ENCODE data around the gene NUDT1.

The NUDT1 gene

GRCh38 chr7:2248984-2249694 is 7.1 kb downstream of the NUDT1 start:
- no peak for DNase-seq (ENCODE audit: low read depth in 2 of 2)

- DNase-seq (ENCODE audit: low read depth in 2 of 2): no peak
Measured at GRCh38 chr7:2249744-2250323, 7.8 kb downstream of the NUDT1 start.

GRCh38 chr7:2251381-2251780 is 9.4 kb downstream of the NUDT1 start:
- DNase-seq (ENCODE audit: low read depth in 2 of 2): no peak

GRCh38 chr7:2251841-2252771 is 10.1 kb downstream of the NUDT1 start:
- no peak for DNase-seq (ENCODE audit: low read depth in 2 of 2)

- DNase-seq (ENCODE audit: low read depth in 2 of 2): no peak
Measured at GRCh38 chr7:2253021-2253420, 11.0 kb downstream of the NUDT1 start.

GRCh38 chr7:2253525-2254244 is 11.7 kb downstream of the NUDT1 start:
- DNase-seq (ENCODE audit: low read depth in 2 of 2): no peak

- no peak for DNase-seq (ENCODE audit: low read depth in 2 of 2)
Measured at GRCh38 chr7:2254429-2255144, 12.6 kb downstream of the NUDT1 start.

- no peak for DNase-seq (ENCODE audit: low read depth in 2 of 2)
Measured at GRCh38 chr7:2255145-2256139, 13.4 kb downstream of the NUDT1 start.

- DNase-seq (ENCODE audit: low read depth in 2 of 2): no peak
Measured at GRCh38 chr7:2256306-2257045, 14.4 kb downstream of the NUDT1 start.

- no peak for DNase-seq (ENCODE audit: low read depth in 2 of 2)
Measured at GRCh38 chr7:2257046-2257551, 15.1 kb downstream of the NUDT1 start.

- no peak for DNase-seq (ENCODE audit: low read depth in 2 of 2)
Measured at GRCh38 chr7:2257651-2258050, 15.6 kb downstream of the NUDT1 start.

GRCh38 chr7:2258661-2259365 is 16.8 kb downstream of the NUDT1 start:
- DNase-seq (ENCODE audit: low read depth in 2 of 2): peak in 1 of 2 donors; percentile 25

GRCh38 chr7:2259480-2259879 is 17.5 kb downstream of the NUDT1 start:
- no peak for DNase-seq (ENCODE audit: low read depth in 2 of 2)

GRCh38 chr7:2260820-2261219 is 18.8 kb downstream of the NUDT1 start:
- no peak for DNase-seq (ENCODE audit: low read depth in 2 of 2)

- peak; percentile 21 to 26 for DNase-seq (ENCODE audit: low read depth in 2 of 2)
Measured at GRCh38 chr7:2261611-2262010, 19.6 kb downstream of the NUDT1 start.

GRCh38 chr7:2263176-2263575 is 21.1 kb downstream of the NUDT1 start:
- no peak for DNase-seq (ENCODE audit: low read depth in 2 of 2)

- no peak for DNase-seq (ENCODE audit: low read depth in 2 of 2)
Measured at GRCh38 chr7:2264158-2264557, 22.1 kb downstream of the NUDT1 start.

GRCh38 chr7:2266911-2267310 is 24.9 kb downstream of the NUDT1 start:
- no peak for DNase-seq (ENCODE audit: low read depth in 2 of 2)

Data from stimulated activated CD8-positive, alpha-beta memory T cell treated with anti-CD3 and anti-CD28 coated beads, Interleukin-7, amount 100 ng/mL, for 4 hours (primary cell).